ENCODE data around the gene VPS29.

GRCh38 chr12:110501752-110502738, at the start of gene VPS29, which contains the start of gene RAD9B:
- TF ChIP-seq POLR2A (IDR thresholded peaks at IDR 0.05) (peak; percentile 85 to 91), CTCF (IDR thresholded peaks at IDR 0.05) (no peak), EP300 (IDR thresholded peaks at IDR 0.05) (no peak)

Measured in suprapubic skin (tissue), 3 donors.